Raji (cell line): ENCODE measurements around the gene LGALS7B.

Source experiments
- POLR2A ChIP-seq: IDR thresholded peaks from 2 replicates; pipeline ENCODE4 v1.6.1; 2011; ENCODE audit warnings: low read depth, low read length, control low read depth; ENCODE audit not compliant: insufficient read depth

The LGALS7B gene

GRCh38 chr19:38773469-38774177, 15.4 kb upstream of the LGALS7B start, which contains the start of gene LGALS7:
LGALS7 (minus strand) TSS chr19:38773517; CDS start chr19:38773492, 25 bp downstream.
- no peak for TF ChIP-seq POLR2A

GRCh38 chr19:38774181-38774950, 14.6 kb upstream of the LGALS7B start:
- TF ChIP-seq POLR2A: no peak

GRCh38 chr19:38778733-38779132, 10.3 kb upstream of the LGALS7B start:
- TF ChIP-seq POLR2A: no peak

- no peak for TF ChIP-seq POLR2A
Measured at GRCh38 chr19:38780443-38780842, 8.6 kb upstream of the LGALS7B start.

- TF ChIP-seq POLR2A: no peak
Measured at GRCh38 chr19:38781058-38781457, 7.9 kb upstream of the LGALS7B start.

GRCh38 chr19:38784224-38784623, 4.8 kb upstream of the LGALS7B start:
- no peak for TF ChIP-seq POLR2A

GRCh38 chr19:38785187-38785699, 3.8 kb upstream of the LGALS7B start:
- TF ChIP-seq POLR2A: no peak

- TF ChIP-seq POLR2A: no peak
Measured at GRCh38 chr19:38786572-38787265, 2.3 kb upstream of the LGALS7B start.

GRCh38 chr19:38792250-38793111, 3.5 kb downstream of the LGALS7B start:
- TF ChIP-seq POLR2A: no peak

GRCh38 chr19:38793177-38793576, 4.2 kb downstream of the LGALS7B start:
- no peak for TF ChIP-seq POLR2A

GRCh38 chr19:38793671-38794070, 4.7 kb downstream of the LGALS7B start:
- TF ChIP-seq POLR2A: no peak

GRCh38 chr19:38795549-38795948, 6.5 kb downstream of the LGALS7B start:
- no peak for TF ChIP-seq POLR2A

- TF ChIP-seq POLR2A: no peak
Measured at GRCh38 chr19:38796154-38796553, 7.2 kb downstream of the LGALS7B start.

GRCh38 chr19:38799104-38799503, 10.1 kb downstream of the LGALS7B start:
- TF ChIP-seq POLR2A: no peak
